Chondrocyte (in vitro differentiated cells): Measurements from ENCODE around the gene GARIN5A. TPM values are rescaled to one million over a fixed set of nuclear protein-coding genes. Genes with fewer than 3 reads are reported as not detected.

Source experiments
- DNase-seq: peaks from one replicate; pipeline ENCODE4 v3.0.0; 2021; ENCODE audit warnings: mixed read lengths, low spot score
- H3K27ac Mint-ChIP-seq: one replicate; pipeline ENCODE4 v1.8.0; 2021; ENCODE audit warnings: mild to moderate bottlenecking, moderate library complexity, mixed read lengths; ENCODE audit not compliant: unreplicated experiment
- H3K27me3 Mint-ChIP-seq: 2 replicates; pipeline ENCODE4 v1.8.0; 2021; ENCODE audit warnings: low read depth, mixed read lengths
- H3K36me3 Mint-ChIP-seq: 2 replicates; pipeline ENCODE4 v1.8.0; 2021; ENCODE audit warnings: low read depth, mixed read lengths
- H3K4me1 Mint-ChIP-seq: 2 replicates; pipeline ENCODE4 v1.8.0; 2021; ENCODE audit warnings: low read depth, mild to moderate bottlenecking, mixed read lengths
- H3K4me3 Mint-ChIP-seq: one replicate; pipeline ENCODE4 v1.8.0; 2021; ENCODE audit warnings: mild to moderate bottlenecking, moderate library complexity, mixed read lengths; ENCODE audit not compliant: unreplicated experiment
- H3K9me3 Mint-ChIP-seq: 2 replicates; pipeline ENCODE4 v1.8.0; 2021; ENCODE audit warnings: low read depth, mixed read lengths
- total RNA-seq: library from RNA; stranded (reverse); gene quantifications from 3 replicates; pipeline ENCODE4 v1.2.1, GENCODE V29; 2021
- TF ChIP-seq, protein P1 (sequence below): fragments of 200-600 bp; sonication (generic); IDR thresholded peaks from 2 replicates; pipeline ENCODE4 v1.5.0; 2021; ENCODE audit warnings: antibody characterized with exemption, mild to moderate bottlenecking, moderate library complexity

The GARIN5A gene
- total RNA-seq, 1 donor from 2014 or later = 1.9 TPM

DNA sequence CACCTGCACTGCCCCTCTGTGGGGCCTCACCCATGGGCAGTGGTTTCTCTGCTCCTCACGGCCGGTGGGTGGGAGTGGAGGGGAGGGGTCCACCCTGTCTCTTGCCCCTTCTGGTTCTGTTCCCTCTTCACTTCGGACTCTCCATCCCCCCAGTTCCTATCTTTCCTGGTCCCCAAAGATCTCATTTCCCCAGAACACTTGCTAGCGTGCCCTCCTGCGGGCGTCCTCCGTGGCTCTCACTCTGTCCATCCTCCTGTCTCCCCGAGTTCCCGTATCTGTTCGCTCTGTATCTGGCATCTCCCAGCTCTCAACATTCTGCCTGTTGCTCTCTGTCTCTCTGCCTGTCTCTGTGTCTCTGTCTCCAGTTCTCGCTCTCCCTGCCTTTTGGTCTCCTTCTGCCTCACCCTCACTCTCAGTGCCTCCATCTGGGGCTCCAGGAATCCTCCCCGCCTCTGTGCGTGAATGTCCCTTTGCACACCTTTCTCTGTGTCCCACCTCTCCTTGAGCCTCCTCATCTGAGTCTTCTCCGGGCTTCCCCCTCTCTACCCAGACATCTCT, 57.5 kb downstream of the GARIN5A start:
- Mint-ChIP-seq H3K9me3 (no peaks in the 10 kb centered on the region), H3K36me3 (no peaks in the 10 kb centered on the region), H3K4me3 (no peak overlapping the region), H3K4me1 (peaks cover 4% of the 10 kb centered on the region), H3K27ac (no peak overlapping the region), H3K27me3 (peaks cover 16% of the 10 kb centered on the region)
- no peak for DNase-seq
- TF ChIP-seq, protein P1, sequence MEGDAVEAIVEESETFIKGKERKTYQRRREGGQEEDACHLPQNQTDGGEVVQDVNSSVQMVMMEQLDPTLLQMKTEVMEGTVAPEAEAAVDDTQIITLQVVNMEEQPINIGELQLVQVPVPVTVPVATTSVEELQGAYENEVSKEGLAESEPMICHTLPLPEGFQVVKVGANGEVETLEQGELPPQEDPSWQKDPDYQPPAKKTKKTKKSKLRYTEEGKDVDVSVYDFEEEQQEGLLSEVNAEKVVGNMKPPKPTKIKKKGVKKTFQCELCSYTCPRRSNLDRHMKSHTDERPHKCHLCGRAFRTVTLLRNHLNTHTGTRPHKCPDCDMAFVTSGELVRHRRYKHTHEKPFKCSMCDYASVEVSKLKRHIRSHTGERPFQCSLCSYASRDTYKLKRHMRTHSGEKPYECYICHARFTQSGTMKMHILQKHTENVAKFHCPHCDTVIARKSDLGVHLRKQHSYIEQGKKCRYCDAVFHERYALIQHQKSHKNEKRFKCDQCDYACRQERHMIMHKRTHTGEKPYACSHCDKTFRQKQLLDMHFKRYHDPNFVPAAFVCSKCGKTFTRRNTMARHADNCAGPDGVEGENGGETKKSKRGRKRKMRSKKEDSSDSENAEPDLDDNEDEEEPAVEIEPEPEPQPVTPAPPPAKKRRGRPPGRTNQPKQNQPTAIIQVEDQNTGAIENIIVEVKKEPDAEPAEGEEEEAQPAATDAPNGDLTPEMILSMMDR = no peak

DNA sequence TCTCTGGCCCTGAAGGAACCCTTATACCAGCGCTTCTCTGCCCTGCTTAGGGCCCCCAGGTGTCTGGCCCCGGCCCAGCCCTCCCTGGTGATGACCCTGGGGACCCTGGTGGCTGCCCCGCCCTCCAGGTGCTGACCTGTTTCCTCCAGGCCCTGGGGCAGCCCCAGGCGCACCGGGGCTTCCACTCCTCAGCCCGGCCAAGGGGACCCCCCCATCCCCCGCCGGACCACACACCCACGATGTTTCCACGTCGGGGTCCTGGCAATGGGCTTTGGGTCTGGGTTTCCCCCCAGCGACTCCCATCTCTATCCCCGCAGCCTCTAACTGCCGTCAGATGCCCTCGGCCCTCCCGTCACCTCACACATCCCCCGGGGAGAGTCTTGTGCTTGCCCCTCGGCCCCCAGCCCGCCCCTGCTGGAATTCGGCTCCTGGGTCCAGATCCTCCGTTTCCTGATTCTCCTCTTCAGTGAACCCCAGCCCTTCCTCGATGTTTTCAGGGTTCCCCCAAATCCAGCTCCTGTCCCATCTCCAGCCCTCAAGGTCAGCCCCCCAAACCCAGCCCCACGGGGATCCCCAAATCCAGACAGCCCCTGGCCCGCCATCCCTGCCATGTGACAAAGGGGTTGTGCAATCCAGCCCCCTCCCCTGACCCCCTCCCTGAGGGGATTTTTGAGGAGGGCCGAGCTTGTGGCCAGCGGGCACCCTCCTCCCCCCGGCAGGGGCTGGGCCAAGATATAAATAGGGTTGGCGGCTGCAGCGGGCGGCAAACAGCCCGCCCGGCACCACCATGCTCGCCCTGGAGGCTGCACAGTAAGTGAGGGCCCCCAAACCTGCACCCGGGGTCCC, 58.2 kb downstream of the GARIN5A start, which contains the start of gene SPIB:
Gene SPIB, plus strand, starts transcription at position 763 of the 846 bp plus-strand sequence. Its CDS starts 25 bp downstream, at position 788.
- no peak for DNase-seq
- Mint-ChIP-seq H3K27me3 (peaks cover 16% of the 10 kb centered on the region), H3K9me3 (no peaks in the 10 kb centered on the region), H3K4me3 (no peak within 1 kb of the TSS), H3K27ac (no peak within 1 kb of the TSS), H3K4me1 (peaks cover 4% of the 10 kb centered on the region), H3K36me3 (no peaks in the 10 kb centered on the region)
- TF ChIP-seq, protein P1 = no peak

DNA sequence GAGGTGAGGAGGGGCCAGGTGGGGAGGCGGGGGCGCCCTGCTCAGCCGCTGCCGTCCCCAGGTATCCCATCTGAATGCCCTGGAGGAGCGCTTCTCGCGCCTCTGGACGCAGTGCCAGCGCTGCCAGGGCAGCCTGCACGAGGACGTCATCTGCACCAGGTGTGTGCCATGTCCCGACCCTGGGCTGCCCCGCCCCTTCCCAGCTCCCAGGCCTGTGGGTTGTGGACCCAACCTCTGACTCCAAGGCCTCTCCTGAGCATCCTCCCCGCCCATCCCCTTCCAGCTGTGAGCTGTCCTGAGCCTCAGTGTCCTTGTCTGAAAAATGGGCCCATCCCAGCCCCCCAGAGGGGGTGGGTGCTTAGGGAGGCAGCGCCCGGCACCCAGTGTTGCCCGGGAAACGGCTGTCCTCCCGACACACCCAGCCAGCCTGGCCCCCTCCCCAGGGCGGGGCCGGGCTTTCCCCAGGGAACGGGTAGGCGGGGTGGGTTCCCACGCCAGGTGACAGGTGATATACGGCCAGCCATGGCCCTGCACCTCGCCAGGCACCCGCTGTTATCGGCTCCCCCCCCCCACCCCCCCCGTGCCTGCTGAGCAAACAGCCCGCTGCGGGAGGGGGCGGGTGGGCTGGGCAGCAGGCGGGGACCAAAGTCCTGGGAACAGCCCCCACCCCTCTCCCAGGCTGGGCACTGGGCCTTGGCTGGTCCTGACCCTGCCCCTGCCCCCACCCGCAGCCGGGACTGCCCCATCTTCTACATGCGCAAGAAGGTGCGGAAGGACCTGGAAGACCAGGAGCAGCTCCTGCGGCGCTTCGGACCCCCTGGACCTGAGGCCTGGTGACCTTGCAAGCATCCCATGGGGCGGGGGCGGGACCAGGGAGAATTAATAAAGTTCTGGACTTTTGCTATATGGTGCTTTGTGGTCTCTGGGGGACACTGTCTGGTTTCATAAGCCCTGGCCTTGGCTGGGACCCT, 59.3 kb downstream of the GARIN5A start:
- Mint-ChIP-seq H3K4me3 (no peak overlapping the region), H3K27me3 (peaks cover 16% of the 10 kb centered on the region), H3K27ac (no peak overlapping the region), H3K36me3 (peaks cover 1% of the 10 kb centered on the region), H3K9me3 (no peaks in the 10 kb centered on the region), H3K4me1 (peaks cover 4% of the 10 kb centered on the region)
- TF ChIP-seq, protein P1 = no peak
- no peak for DNase-seq

Other genes with a start within 250 kb of the GARIN5A start
- gene KCNC3, start 147.5 kb downstream of the GARIN5A start, total RNA-seq = 4.9 to 9.3 TPM (median 8.9 TPM) in 3 replicates
- 0.27 to 0.74 TPM (median 0.55 TPM) in 3 replicates for gene NAPSA, start 111.2 kb downstream of the GARIN5A start, total RNA-seq
- gene NR1H2, start 100.4 kb downstream of the GARIN5A start, total RNA-seq = 47.7 to 48.9 TPM (median 48.3 TPM) in 3 replicates
- gene POLD1, start 92.5 kb downstream of the GARIN5A start, total RNA-seq = 15.7 to 37.2 TPM (median 15.8 TPM) in 3 replicates
- gene SPIB, start 57.9 kb downstream of the GARIN5A start, total RNA-seq = not detected in 3 replicates
- not detected in 3 replicates for gene MYBPC2, start 44.0 kb downstream of the GARIN5A start, total RNA-seq
- gene EMC10, start 341 bp downstream of the GARIN5A start, total RNA-seq = 132 to 144 TPM (median 144 TPM) in 3 replicates
- 42.5 to 44.7 TPM (median 43.1 TPM) in 3 replicates for gene JOSD2, start 34.3 kb upstream of the GARIN5A start, total RNA-seq
- gene ASPDH, start 37.1 kb upstream of the GARIN5A start, total RNA-seq = not detected in 3 replicates
- 0.31 to 1.2 TPM (median 0.52 TPM) in 3 replicates for gene LRRC4B, start 91.6 kb upstream of the GARIN5A start, total RNA-seq
- 0.28 to 0.77 TPM (median 0.47 TPM) in 3 replicates for gene SYT3, start 163.0 kb upstream of the GARIN5A start, total RNA-seq
- gene C19orf81, start 172.6 kb upstream of the GARIN5A start, total RNA-seq = 1.7 to 4.3 TPM (median 2.5 TPM) in 3 replicates
- 0.27 to 0.65 TPM (median 0.41 TPM) in 3 replicates for gene SHANK1, start 243.0 kb upstream of the GARIN5A start, total RNA-seq
- gene CLEC11A, start 246.5 kb upstream of the GARIN5A start, total RNA-seq = 2.9 to 5.4 TPM (median 5.1 TPM) in 3 replicates